ENCODE results near the gene C1orf174. TPM values are rescaled to one million over a fixed set of nuclear protein-coding genes. Genes with fewer than 3 reads are reported as not detected.

The C1orf174 gene
- total and polyA plus RNA-seq, 2 donors (not counting 1 experiment from before 2014, with no cell fraction given), result 24.1 to 39.6 TPM

GRCh38 chr1:3914331-3914851 lies 14.3 kb upstream of the C1orf174 start:
- no peak overlapping the region for H3K27ac ChIP-seq (ENCODE audit: insufficient read depth, low read length)
- no peaks in the 10 kb centered on the region for H3K36me3 ChIP-seq (ENCODE audit: control insufficient read depth, insufficient read depth, low read length)
- H3K4me3 ChIP-seq (replicated peaks in 1 of 4; ENCODE audit: control extremely low read depth in 1 of 4, insufficient read depth in 1 of 4, low read depth in 3 of 4, low read length in 4 of 4), result no peak overlapping the region
- no peak for DNase-seq (ENCODE audit: low read depth in 2 of 2)
- H3K4me1 ChIP-seq (ENCODE audit: control insufficient read depth, extremely low read depth, insufficient read depth, low read length), result no peaks in the 10 kb centered on the region
- H2AFZ ChIP-seq (ENCODE audit: low read length), result no peak overlapping the region
- no peak overlapping the region for H3K9ac ChIP-seq (ENCODE audit: insufficient read depth, low read length)
- no peak overlapping the region for H3K4me2 ChIP-seq (ENCODE audit: extremely low read depth, insufficient read depth, low read length)
- H3K9me3 ChIP-seq (ENCODE audit: control insufficient read depth, insufficient read depth, low read depth, low read length), result no peaks in the 10 kb centered on the region
- no peaks in the 10 kb centered on the region for H4K20me1 ChIP-seq (ENCODE audit: control insufficient read depth, extremely low read depth, insufficient read depth, low read length)
- no peak for TF ChIP-seq EZH2 (IDR thresholded peaks at IDR 0.05; ENCODE audit: low read length, missing control alignments)
- TF ChIP-seq CTCF (conservative IDR thresholded peaks at IDR 0.05 in 1 of 2, IDR thresholded peaks at IDR 0.05 in 1 of 2; ENCODE audit: low read depth in 1 of 2, low read length in 2 of 2), result no peak
- H3K79me2 ChIP-seq (ENCODE audit: control insufficient read depth, insufficient read depth, low read length), result no peaks in the 10 kb centered on the region
- H3K27me3 ChIP-seq (ENCODE audit: control insufficient read depth, insufficient read depth, low read length), result no peaks in the 10 kb centered on the region

GRCh38 chr1:3912809-3913685 lies 13.0 kb upstream of the C1orf174 start:
- no peak overlapping the region for H3K9ac ChIP-seq (ENCODE audit: insufficient read depth, low read length)
- no peaks in the 10 kb centered on the region for H3K27me3 ChIP-seq (ENCODE audit: control insufficient read depth, insufficient read depth, low read length)
- no peaks in the 10 kb centered on the region for H3K9me3 ChIP-seq (ENCODE audit: control insufficient read depth, insufficient read depth, low read depth, low read length)
- no peak overlapping the region for H3K4me2 ChIP-seq (ENCODE audit: extremely low read depth, insufficient read depth, low read length)
- no peak for DNase-seq (ENCODE audit: low read depth in 2 of 2)
- H3K79me2 ChIP-seq (ENCODE audit: control insufficient read depth, insufficient read depth, low read length), result no peaks in the 10 kb centered on the region
- H3K27ac ChIP-seq (ENCODE audit: insufficient read depth, low read length), result no peak overlapping the region
- no peak overlapping the region for H2AFZ ChIP-seq (ENCODE audit: low read length)
- no peaks in the 10 kb centered on the region for H4K20me1 ChIP-seq (ENCODE audit: control insufficient read depth, extremely low read depth, insufficient read depth, low read length)
- H3K4me3 ChIP-seq (replicated peaks in 1 of 4; ENCODE audit: control extremely low read depth in 1 of 4, insufficient read depth in 1 of 4, low read depth in 3 of 4, low read length in 4 of 4), result no peak overlapping the region
- no peaks in the 10 kb centered on the region for H3K36me3 ChIP-seq (ENCODE audit: control insufficient read depth, insufficient read depth, low read length)
- TF ChIP-seq CTCF (conservative IDR thresholded peaks at IDR 0.05 in 1 of 2, IDR thresholded peaks at IDR 0.05 in 1 of 2; ENCODE audit: low read depth in 1 of 2, low read length in 2 of 2), result no peak
- no peak for TF ChIP-seq EZH2 (IDR thresholded peaks at IDR 0.05; ENCODE audit: low read length, missing control alignments)
- H3K4me1 ChIP-seq (ENCODE audit: control insufficient read depth, extremely low read depth, insufficient read depth, low read length), result no peaks in the 10 kb centered on the region

GRCh38 chr1:3911981-3912808 lies 12.1 kb upstream of the C1orf174 start:
- H3K4me3 ChIP-seq (replicated peaks in 1 of 4; ENCODE audit: control extremely low read depth in 1 of 4, insufficient read depth in 1 of 4, low read depth in 3 of 4, low read length in 4 of 4), result no peak overlapping the region
- H3K79me2 ChIP-seq (ENCODE audit: control insufficient read depth, insufficient read depth, low read length), result no peaks in the 10 kb centered on the region
- no peak overlapping the region for H3K27ac ChIP-seq (ENCODE audit: insufficient read depth, low read length)
- H4K20me1 ChIP-seq (ENCODE audit: control insufficient read depth, extremely low read depth, insufficient read depth, low read length), result no peaks in the 10 kb centered on the region
- no peak overlapping the region for H3K9ac ChIP-seq (ENCODE audit: insufficient read depth, low read length)
- no peak overlapping the region for H3K4me2 ChIP-seq (ENCODE audit: extremely low read depth, insufficient read depth, low read length)
- no peaks in the 10 kb centered on the region for H3K27me3 ChIP-seq (ENCODE audit: control insufficient read depth, insufficient read depth, low read length)
- no peaks in the 10 kb centered on the region for H3K36me3 ChIP-seq (ENCODE audit: control insufficient read depth, insufficient read depth, low read length)
- no peaks in the 10 kb centered on the region for H3K4me1 ChIP-seq (ENCODE audit: control insufficient read depth, extremely low read depth, insufficient read depth, low read length)
- TF ChIP-seq EZH2 (IDR thresholded peaks at IDR 0.05; ENCODE audit: low read length, missing control alignments) (no peak), CTCF (conservative IDR thresholded peaks at IDR 0.05 in 1 of 2, IDR thresholded peaks at IDR 0.05 in 1 of 2; ENCODE audit: low read depth in 1 of 2, low read length in 2 of 2) (no peak)
- no peaks in the 10 kb centered on the region for H3K9me3 ChIP-seq (ENCODE audit: control insufficient read depth, insufficient read depth, low read depth, low read length)
- no peak for DNase-seq (ENCODE audit: low read depth in 2 of 2)
- H2AFZ ChIP-seq (ENCODE audit: low read length), result no peak overlapping the region

Measured in fibroblast of lung (primary cell).